Progenitor cell of endocrine pancreas (in vitro differentiated cells): Measurements from ENCODE around the gene BCAR3. TPM values are rescaled to one million over a fixed set of nuclear protein-coding genes. Genes with fewer than 3 reads are reported as not detected.

Source experiments
- DNase-seq: peaks from one replicate; pipeline ENCODE4 v3.0.0; 2021; ENCODE audit warnings: low spot score; ENCODE audit not compliant: unreplicated experiment
- H3K27ac Mint-ChIP-seq: 2 replicates; pipeline ENCODE4 v1.8.0; 2021; ENCODE audit warnings: mild to moderate bottlenecking, moderate library complexity, mixed read lengths
- H3K27me3 Mint-ChIP-seq: 2 replicates; pipeline ENCODE4 v1.8.0; 2021; ENCODE audit warnings: mixed read lengths
- H3K36me3 Mint-ChIP-seq: 2 replicates; pipeline ENCODE4 v1.8.0; 2022; ENCODE audit warnings: mixed read lengths; ENCODE audit not compliant: insufficient read depth
- H3K4me1 Mint-ChIP-seq: 2 replicates; pipeline ENCODE4 v1.8.0; 2021; ENCODE audit warnings: low read depth, mixed read lengths
- H3K4me3 Mint-ChIP-seq: 2 replicates; pipeline ENCODE4 v1.8.0; 2021; ENCODE audit warnings: low read depth, mild to moderate bottlenecking, moderate library complexity, mixed read lengths
- H3K9me3 Mint-ChIP-seq: 2 replicates; pipeline ENCODE4 v1.8.0; 2021; ENCODE audit warnings: low read depth, mixed read lengths
- CTCF ChIP-seq: fragments of 200-600 bp; sonication (generic); IDR thresholded peaks from one replicate; pipeline ENCODE4 v1.5.0; 2021; ENCODE audit warnings: antibody characterized with exemption, mild to moderate bottlenecking; ENCODE audit not compliant: unreplicated experiment
- total RNA-seq: library from RNA; stranded (reverse); gene quantifications from 2 replicates; pipeline ENCODE4 v1.2.1, GENCODE V29; 2021

BCAR3 gene
- total RNA-seq, 1 donor from 2014 or later, result 7.1 TPM

GRCh38 chr1:93516164-93516563, 165.5 kb downstream of the BCAR3 start:
- Mint-ChIP-seq H3K4me3 (no peak overlapping the region), H3K36me3 (peaks cover 17% of the 10 kb centered on the region), H3K27ac (no peak overlapping the region), H3K9me3 (no peaks in the 10 kb centered on the region), H3K27me3 (no peaks in the 10 kb centered on the region), H3K4me1 (peaks cover 1% of the 10 kb centered on the region)
- no peak for TF ChIP-seq CTCF
- DNase-seq, result no peak

Other genes starting within 250 kb of the BCAR3 start
- 132 and 136 TPM in 2 replicates for gene FNBP1L, start 233.7 kb downstream of the BCAR3 start, total RNA-seq
- 48.7 and 50.8 TPM in 2 replicates for gene DNTTIP2, start 197.4 kb upstream of the BCAR3 start, total RNA-seq
- 16.2 and 20.1 TPM in 2 replicates for gene GCLM, start 227.6 kb upstream of the BCAR3 start, total RNA-seq